ENCODE measurements around the gene ENPEP. TPM values are rescaled to one million over a fixed set of nuclear protein-coding genes. Genes with fewer than 3 reads are reported as not detected.
"Not testable (repeated sequence)": the region's sequence is repeated elsewhere in the genome, so short reads cannot be mapped to it uniquely, and the experiment has no call there.

Gene ENPEP
- total RNA-seq (2014; rRNA removed) (not detected in 2 replicates), Bru-seq, nascent RNA (not detected), BruChase-seq, experiment 1, labeled RNA remaining after a 6-hour chase (not detected), BruChase-seq, experiment 2, labeled RNA remaining after a 2-hour chase (percentile 4 among the genes with signal in this experiment)
- long read RNA-seq, result 0 reads

GRCh38 chr4:110475881-110476818 lies at the start of gene ENPEP:
Gene ENPEP (plus strand): TSS chr4:110476155. CDS start chr4:110476415, 260 bp downstream.
- H3K27me3 ChIP-seq (ENCODE audit: low read length), result peaks cover 15% of the 10 kb centered on the region
- no peaks in the 10 kb centered on the region for H3K9me2 ChIP-seq (replicated peaks; ENCODE audit: low read length)
- DNase-seq (no peak), ATAC-seq (no peak)
- ChIA-PET POLR2A (ENCODE audit: unreplicated experiment) (no interaction called here), CTCF (no interaction called here)
- TF ChIP-seq EZH2 (IDR thresholded peaks at IDR 0.05; ENCODE audit: low read length, unreplicated experiment) (no peak), EZH2phosphoT487 (IDR thresholded peaks at IDR 0.05; ENCODE audit: borderline replicate concordance, low read length) (no peak)
- no peak within 1 kb of the TSS for H3K4me3 ChIP-seq (ENCODE audit: low read length)
- no peaks in the 10 kb centered on the region for H3K9me3 ChIP-seq (ENCODE audit: low read length)
- BruUV-seq (replicated peaks), result no TSS peak
- H3K36me3 ChIP-seq (ENCODE audit: low read depth, low read length), result no peaks in the 10 kb centered on the region
- H3F3A ChIP-seq (ENCODE audit: low read length, unreplicated experiment), result no peaks in the 10 kb centered on the region
- no peaks in the 10 kb centered on the region for H3K4me1 ChIP-seq (ENCODE audit: insufficient read depth, low read length)
- H3K4me2 ChIP-seq (ENCODE audit: low read length), result no peak within 1 kb of the TSS
- H3K27ac ChIP-seq (ENCODE audit: low read length), result no peak within 1 kb of the TSS
- H4K20me1 ChIP-seq (ENCODE audit: low read length), result no peaks in the 10 kb centered on the region
- intact Hi-C loops (cut with micrococcal nuclease), result no loop called here
- no peak within 1 kb of the TSS for H3K9ac ChIP-seq (ENCODE audit: low read length)
- no peak within 1 kb of the TSS for H2AFZ ChIP-seq (ENCODE audit: low read length)
- no peaks in the 10 kb centered on the region for H3K79me2 ChIP-seq (ENCODE audit: low read length)

GRCh38 chr4:110431805-110432204 lies 44.1 kb upstream of the ENPEP start:
- BruUV-seq (replicated peaks), result not testable (repeated sequence)

GRCh38 chr4:110437292-110437691 lies 38.7 kb upstream of the ENPEP start:
- H3K27me3 ChIP-seq (ENCODE audit: low read length); POLR2A ChIA-PET (ENCODE audit: unreplicated experiment); ATAC-seq; H3K4me3 ChIP-seq (ENCODE audit: low read length); intact Hi-C loops (cut with micrococcal nuclease); H3K27ac ChIP-seq (ENCODE audit: low read length); H4K20me1 ChIP-seq (ENCODE audit: low read length); H3K4me2 ChIP-seq (ENCODE audit: low read length); H3K9me3 ChIP-seq (ENCODE audit: low read length); H3K9me2 ChIP-seq (replicated peaks; ENCODE audit: low read length); BruUV-seq (replicated peaks); H3F3A ChIP-seq (ENCODE audit: low read length, unreplicated experiment); DNase-seq; H2AFZ ChIP-seq (ENCODE audit: low read length); H3K4me1 ChIP-seq (ENCODE audit: insufficient read depth, low read length); H3K79me2 ChIP-seq (ENCODE audit: low read length); H3K9ac ChIP-seq (ENCODE audit: low read length); CTCF ChIA-PET; H3K36me3 ChIP-seq (ENCODE audit: low read depth, low read length): not testable (repeated sequence)

More at GRCh38 chr4:110431805-110432204, 44.1 kb upstream of the ENPEP start:
- H3K36me3 ChIP-seq (ENCODE audit: low read depth, low read length); H3K4me2 ChIP-seq (ENCODE audit: low read length); H3K27me3 ChIP-seq (ENCODE audit: low read length); CTCF ChIA-PET; H3K79me2 ChIP-seq (ENCODE audit: low read length); POLR2A ChIA-PET (ENCODE audit: unreplicated experiment); H3F3A ChIP-seq (ENCODE audit: low read length, unreplicated experiment); H2AFZ ChIP-seq (ENCODE audit: low read length); H3K9me2 ChIP-seq (replicated peaks; ENCODE audit: low read length); ATAC-seq; DNase-seq; H3K4me1 ChIP-seq (ENCODE audit: insufficient read depth, low read length); H3K9ac ChIP-seq (ENCODE audit: low read length); H4K20me1 ChIP-seq (ENCODE audit: low read length); H3K4me3 ChIP-seq (ENCODE audit: low read length); H3K27ac ChIP-seq (ENCODE audit: low read length); H3K9me3 ChIP-seq (ENCODE audit: low read length); intact Hi-C loops (cut with micrococcal nuclease): not testable (repeated sequence)

GRCh38 chr4:110439209-110439608 lies 36.7 kb upstream of the ENPEP start:
- CTCF ChIA-PET; H3K9me3 ChIP-seq (ENCODE audit: low read length); intact Hi-C loops (cut with micrococcal nuclease); H2AFZ ChIP-seq (ENCODE audit: low read length); H3F3A ChIP-seq (ENCODE audit: low read length, unreplicated experiment); ATAC-seq; H3K9ac ChIP-seq (ENCODE audit: low read length); BruUV-seq (replicated peaks); H3K9me2 ChIP-seq (replicated peaks; ENCODE audit: low read length); H3K4me2 ChIP-seq (ENCODE audit: low read length); H3K27ac ChIP-seq (ENCODE audit: low read length); H4K20me1 ChIP-seq (ENCODE audit: low read length); H3K27me3 ChIP-seq (ENCODE audit: low read length); POLR2A ChIA-PET (ENCODE audit: unreplicated experiment); H3K4me3 ChIP-seq (ENCODE audit: low read length); H3K36me3 ChIP-seq (ENCODE audit: low read depth, low read length); H3K79me2 ChIP-seq (ENCODE audit: low read length); DNase-seq; H3K4me1 ChIP-seq (ENCODE audit: insufficient read depth, low read length): not testable (repeated sequence)

All from PC-3 (cell line).